ENCODE results near the gene IQUB. TPM values are rescaled to one million over a fixed set of nuclear protein-coding genes. Genes with fewer than 3 reads are reported as not detected.
"Not testable (repeated sequence)": the region's sequence is repeated elsewhere in the genome, so short reads cannot be mapped to it uniquely, and the experiment has no call there.

Gene IQUB
- total and polyA plus RNA-seq, 7 donors = 0.10 to 0.83 (median 0.66) TPM; not detected in 2

- no peak for DNase-seq
- WGBS, 2 donors = 49 to 77% methylated on average over 3 of the region's 3 CpGs
- no peaks in the 10 kb centered on the region for H3K27me3 ChIP-seq
- peak overlapping the region in 1 of 4 donors; percentile 64 for H3K4me3 ChIP-seq
- H3K9me3 ChIP-seq = no peaks in the 10 kb centered on the region
- intact Hi-C loops (cut with DNase I) = loop anchor here (10.0 kb wide), 1 partner anchor 1391 kb away; the partner anchor contains the start of gene POT1
- TF ChIP-seq, protein P1, sequence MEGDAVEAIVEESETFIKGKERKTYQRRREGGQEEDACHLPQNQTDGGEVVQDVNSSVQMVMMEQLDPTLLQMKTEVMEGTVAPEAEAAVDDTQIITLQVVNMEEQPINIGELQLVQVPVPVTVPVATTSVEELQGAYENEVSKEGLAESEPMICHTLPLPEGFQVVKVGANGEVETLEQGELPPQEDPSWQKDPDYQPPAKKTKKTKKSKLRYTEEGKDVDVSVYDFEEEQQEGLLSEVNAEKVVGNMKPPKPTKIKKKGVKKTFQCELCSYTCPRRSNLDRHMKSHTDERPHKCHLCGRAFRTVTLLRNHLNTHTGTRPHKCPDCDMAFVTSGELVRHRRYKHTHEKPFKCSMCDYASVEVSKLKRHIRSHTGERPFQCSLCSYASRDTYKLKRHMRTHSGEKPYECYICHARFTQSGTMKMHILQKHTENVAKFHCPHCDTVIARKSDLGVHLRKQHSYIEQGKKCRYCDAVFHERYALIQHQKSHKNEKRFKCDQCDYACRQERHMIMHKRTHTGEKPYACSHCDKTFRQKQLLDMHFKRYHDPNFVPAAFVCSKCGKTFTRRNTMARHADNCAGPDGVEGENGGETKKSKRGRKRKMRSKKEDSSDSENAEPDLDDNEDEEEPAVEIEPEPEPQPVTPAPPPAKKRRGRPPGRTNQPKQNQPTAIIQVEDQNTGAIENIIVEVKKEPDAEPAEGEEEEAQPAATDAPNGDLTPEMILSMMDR (IDR thresholded peaks at IDR 0.05) = no peak
- TF ChIP-seq POLR2A (IDR thresholded peaks at IDR 0.05) (no peak), POLR2AphosphoS5 (IDR thresholded peaks at IDR 0.05) (no peak), EP300 (IDR thresholded peaks at IDR 0.05) (no peak)
- H3K36me3 ChIP-seq = no peaks in the 10 kb centered on the region
- H3K4me1 ChIP-seq = peaks cover 0 to 18% (median 6%) of the 10 kb centered on the region in 4 donors
- peak overlapping the region in 1 of 4 donors; percentile 87 for H3K27ac ChIP-seq
These were observed 860 bp downstream of the IQUB start for GRCh38 chr7:123533553-123533917.

- not testable (repeated sequence) for H3K27me3 ChIP-seq, DNase-seq, H3K36me3 ChIP-seq, H3K9me3 ChIP-seq
- WGBS, 2 donors = 2 to 5% methylated on average over 31 to 33 of the region's 33 CpGs
- H3K4me3 ChIP-seq = peak overlapping the region; percentile 22 to 45 (median 38)
- H3K4me1 ChIP-seq = peaks cover 0 to 18% (median 6%) of the 10 kb centered on the region in 4 donors
- peak overlapping the region in 1 of 4 donors; percentile 87 for H3K27ac ChIP-seq
- intact Hi-C loops (cut with DNase I) = loop anchor here (10.0 kb wide), 1 partner anchor 1392 kb away; the partner anchor contains the start of gene POT1
These were observed 1.4 kb downstream of the IQUB start for GRCh38 chr7:123532788-123533552.

- not testable (repeated sequence) for H3K36me3 ChIP-seq, H3K27me3 ChIP-seq, DNase-seq, H3K9me3 ChIP-seq
- WGBS, 2 donors = 7 to 20% methylated on average over 4 to 5 of the region's 14 CpGs
- Histone ChIP-seq H3K4me3 (peak overlapping the region; percentile 22 to 45 (median 38)), H3K4me1 (peaks cover 0 to 18% (median 6%) of the 10 kb centered on the region in 4 donors), H3K27ac (peak overlapping the region in 1 of 4 donors; percentile 87)
- intact Hi-C loops (cut with DNase I) = loop anchor here (10.0 kb wide), 1 partner anchor 1392 kb away; the partner anchor contains the start of gene POT1
These were observed 2.1 kb downstream of the IQUB start for GRCh38 chr7:123532343-123532742.

DNA sequence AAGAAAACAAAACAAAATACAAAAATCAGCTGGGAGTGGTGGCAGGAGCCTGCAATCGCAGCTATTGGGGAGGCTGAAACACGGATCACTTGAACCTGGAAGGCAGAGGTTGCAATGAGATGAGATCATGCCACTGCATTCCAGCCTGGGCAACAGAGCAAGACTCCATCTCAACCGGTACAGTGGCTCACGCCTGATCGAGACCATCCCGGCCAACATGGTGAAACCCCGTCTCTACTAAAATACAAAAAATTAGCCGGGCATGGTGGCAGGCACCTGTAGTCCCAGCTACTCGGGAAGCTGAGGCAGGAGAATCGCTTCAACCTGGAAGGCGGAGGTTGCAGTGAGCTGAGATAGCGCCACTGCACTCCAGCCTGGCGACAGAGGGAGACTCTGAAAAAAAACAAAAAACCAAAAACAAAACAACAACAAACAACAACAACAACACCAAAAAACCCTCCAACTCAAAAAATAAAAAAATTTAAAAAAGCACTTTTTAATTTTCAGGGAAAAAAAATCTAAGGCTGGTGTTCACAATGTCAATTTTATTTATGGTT, 4.3 kb downstream of the IQUB start:
- H3K4me1 ChIP-seq = peaks cover 0 to 18% (median 6%) of the 10 kb centered on the region in 4 donors
- not testable (repeated sequence) for H3K27me3 ChIP-seq, H3K36me3 ChIP-seq, H3K4me3 ChIP-seq, H3K27ac ChIP-seq, DNase-seq, H3K9me3 ChIP-seq
- 87 to 94% methylated on average over 13 of the region's 13 CpGs for WGBS, 2 donors
- intact Hi-C loops (cut with DNase I) = loop anchor here (10.0 kb wide), 1 partner anchor 1395 kb away; the partner anchor contains the start of gene POT1

DNA sequence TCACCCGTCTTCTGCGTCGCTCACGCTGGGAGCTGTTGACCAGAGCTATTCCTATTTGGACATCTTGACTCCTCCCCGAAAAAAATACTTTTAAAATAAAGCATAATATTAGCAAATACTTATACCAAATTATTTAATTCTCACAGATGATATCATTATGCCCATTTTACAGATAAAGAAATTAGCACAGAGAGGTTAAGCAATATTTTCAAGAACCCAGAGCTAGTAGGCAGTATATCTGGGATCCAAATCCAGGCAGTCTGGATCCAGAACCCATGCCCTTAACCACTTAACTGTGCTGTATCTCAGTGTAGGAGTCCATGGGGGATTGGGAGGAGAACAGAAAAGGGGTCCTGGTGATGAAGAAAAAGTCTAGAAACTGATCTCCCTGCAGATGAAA, 6.1 kb downstream of the IQUB start:
- intact Hi-C loops (cut with DNase I) = no loop called here
- H3K9me3 ChIP-seq = no peaks in the 10 kb centered on the region
- TF ChIP-seq, protein P1 (IDR thresholded peaks at IDR 0.05) = no peak
- no peak for TF ChIP-seq POLR2AphosphoS5 (IDR thresholded peaks at IDR 0.05)
- no peak for TF ChIP-seq POLR2A (IDR thresholded peaks at IDR 0.05)
- TF ChIP-seq EP300 (IDR thresholded peaks at IDR 0.05) = no peak
- WGBS, 2 donors = 24 to 80% methylated on average over 5 of the region's 5 CpGs
- no peak overlapping the region for H3K4me3 ChIP-seq
- no peak overlapping the region for H3K27ac ChIP-seq
- H3K36me3 ChIP-seq = no peaks in the 10 kb centered on the region
- no peak for DNase-seq
- peaks cover 0 to 9% (median 0%) of the 10 kb centered on the region in 4 donors for H3K4me1 ChIP-seq
- H3K27me3 ChIP-seq = no peaks in the 10 kb centered on the region

GRCh38 chr7:123527712-123528225, 6.6 kb downstream of the IQUB start:
- H3K9me3 ChIP-seq; DNase-seq; H3K27ac ChIP-seq; H3K27me3 ChIP-seq; H3K4me3 ChIP-seq; H3K4me1 ChIP-seq; H3K36me3 ChIP-seq; intact Hi-C loops (cut with DNase I): not testable (repeated sequence)
- 21 to 70% methylated on average over 20 to 22 of the region's 24 CpGs for WGBS, 2 donors

- H3K4me1 ChIP-seq; H3K9me3 ChIP-seq; DNase-seq; H3K4me3 ChIP-seq; H3K27me3 ChIP-seq; H3K36me3 ChIP-seq; intact Hi-C loops (cut with DNase I); H3K27ac ChIP-seq: not testable (repeated sequence)
- 91 to 94% methylated on average over 6 of the region's 7 CpGs for WGBS, 2 donors
These were observed 7.9 kb downstream of the IQUB start for GRCh38 chr7:123526533-123526932.

All from sigmoid colon (tissue), 7 donors.